Uterus (tissue), 4 donors: ENCODE data around the gene GPD2. TPM values are rescaled to one million over a fixed set of nuclear protein-coding genes. Genes with fewer than 3 reads are reported as not detected.
"Not testable (repeated sequence)": the region's sequence is repeated elsewhere in the genome, so short reads cannot be mapped to it uniquely, and the experiment has no call there.

Source experiments
- DNase-seq, 2 donors: peaks; one replicate each; pipeline ENCODE4 v3.0.0-alpha.2; 2019 to 2020
- H3K27ac ChIP-seq, 2 donors: fragments of 200-600 bp; sonication (generic); 1 replicate in 1 of 2; 2 replicates in 1 of 2; pipeline ENCODE4 v1.5.1; 2016 to 2018
- H3K27me3 ChIP-seq, 2 donors: fragments of 200-600 bp; sonication (generic); one replicate each; pipeline ENCODE4 v1.5.1; 2018 to 2019; ENCODE audit warnings: control low read depth in 1 of 2
- H3K36me3 ChIP-seq, 2 donors: fragments of 200-600 bp; sonication (generic); one replicate each; pipeline ENCODE4 v1.5.1; 2019; ENCODE audit warnings: control low read depth in 1 of 2
- H3K4me1 ChIP-seq, 2 donors: fragments of 200-600 bp; sonication (generic); one replicate each; pipeline ENCODE4 v1.5.1; 2018 to 2019; ENCODE audit warnings: control low read depth in 1 of 2
- H3K4me3 ChIP-seq, 2 donors: fragments of 200-600 bp; sonication (generic); 1 replicate in 1 of 2; 2 replicates in 1 of 2; pipeline ENCODE4 v1.5.1; 2018 to 2019; ENCODE audit warnings: mild to moderate bottlenecking in 1 of 2
- H3K9me3 ChIP-seq, 2 donors: fragments of 200-600 bp; sonication (generic); one replicate each; pipeline ENCODE4 v1.5.1; 2019; ENCODE audit warnings: control low read depth in 1 of 2
- POLR2A ChIP-seq, 2 donors: fragments of 450-650 bp; IDR thresholded peaks; one replicate each; pipeline ENCODE4 v1.6.1; 2016; ENCODE audit warnings: antibody characterized with exemption in 2 of 2, mild to moderate bottlenecking in 1 of 2, moderate library complexity in 1 of 2
- intact Hi-C: fragments of 100-400 bp; cut with DNase I; formaldehyde crosslinking; loops from one replicate; pipeline ENCODE4 v1.15.1; 2023; ENCODE audit warnings: low total_unique reads
- total RNA-seq, 4 donors: library from RNA; depleted of rRNA in 3 of 4; stranded (reverse); fragments of >200 nt in 3 of 4; gene quantifications; one replicate each; pipeline versions ENCODE4 v1.1.0 to v1.2.4, GENCODE V29; 2014 to 2023
- TF ChIP-seq, protein P1 (sequence below), 4 experiments: fragments of 200-600 bp in 2 of 4; fragments of 450-650 bp in 2 of 4; sonication (generic) in 2 of 4; IDR thresholded peaks; one replicate each; pipeline ENCODE4 v1.5.1; 2016 to 2019; ENCODE audit warnings: antibody characterized with exemption in 4 of 4, mild to moderate bottlenecking in 2 of 4, moderate library complexity in 1 of 4
- donor health status: DM: yes; HTN: yes; CAD: no.

Gene GPD2
- total RNA-seq, 4 donors from 2014 or later, result 2.0 to 41.6 (median 32.1) TPM

GRCh38 chr2:156518138-156518537 is 82.0 kb downstream of the GPD2 start:
- H3K27me3 ChIP-seq, result no peaks in the 10 kb centered on the region
- H3K4me3 ChIP-seq, result no peak overlapping the region
- no peaks in the 10 kb centered on the region for H3K4me1 ChIP-seq
- no peaks in the 10 kb centered on the region for H3K36me3 ChIP-seq
- TF ChIP-seq, protein P1, sequence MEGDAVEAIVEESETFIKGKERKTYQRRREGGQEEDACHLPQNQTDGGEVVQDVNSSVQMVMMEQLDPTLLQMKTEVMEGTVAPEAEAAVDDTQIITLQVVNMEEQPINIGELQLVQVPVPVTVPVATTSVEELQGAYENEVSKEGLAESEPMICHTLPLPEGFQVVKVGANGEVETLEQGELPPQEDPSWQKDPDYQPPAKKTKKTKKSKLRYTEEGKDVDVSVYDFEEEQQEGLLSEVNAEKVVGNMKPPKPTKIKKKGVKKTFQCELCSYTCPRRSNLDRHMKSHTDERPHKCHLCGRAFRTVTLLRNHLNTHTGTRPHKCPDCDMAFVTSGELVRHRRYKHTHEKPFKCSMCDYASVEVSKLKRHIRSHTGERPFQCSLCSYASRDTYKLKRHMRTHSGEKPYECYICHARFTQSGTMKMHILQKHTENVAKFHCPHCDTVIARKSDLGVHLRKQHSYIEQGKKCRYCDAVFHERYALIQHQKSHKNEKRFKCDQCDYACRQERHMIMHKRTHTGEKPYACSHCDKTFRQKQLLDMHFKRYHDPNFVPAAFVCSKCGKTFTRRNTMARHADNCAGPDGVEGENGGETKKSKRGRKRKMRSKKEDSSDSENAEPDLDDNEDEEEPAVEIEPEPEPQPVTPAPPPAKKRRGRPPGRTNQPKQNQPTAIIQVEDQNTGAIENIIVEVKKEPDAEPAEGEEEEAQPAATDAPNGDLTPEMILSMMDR (IDR thresholded peaks at IDR 0.05), result no peak
- no peak for TF ChIP-seq POLR2A (IDR thresholded peaks at IDR 0.05)
- no peaks in the 10 kb centered on the region for H3K9me3 ChIP-seq
- no peak for DNase-seq
- H3K27ac ChIP-seq, result no peak overlapping the region
- intact Hi-C loops, result no loop called here

DNA sequence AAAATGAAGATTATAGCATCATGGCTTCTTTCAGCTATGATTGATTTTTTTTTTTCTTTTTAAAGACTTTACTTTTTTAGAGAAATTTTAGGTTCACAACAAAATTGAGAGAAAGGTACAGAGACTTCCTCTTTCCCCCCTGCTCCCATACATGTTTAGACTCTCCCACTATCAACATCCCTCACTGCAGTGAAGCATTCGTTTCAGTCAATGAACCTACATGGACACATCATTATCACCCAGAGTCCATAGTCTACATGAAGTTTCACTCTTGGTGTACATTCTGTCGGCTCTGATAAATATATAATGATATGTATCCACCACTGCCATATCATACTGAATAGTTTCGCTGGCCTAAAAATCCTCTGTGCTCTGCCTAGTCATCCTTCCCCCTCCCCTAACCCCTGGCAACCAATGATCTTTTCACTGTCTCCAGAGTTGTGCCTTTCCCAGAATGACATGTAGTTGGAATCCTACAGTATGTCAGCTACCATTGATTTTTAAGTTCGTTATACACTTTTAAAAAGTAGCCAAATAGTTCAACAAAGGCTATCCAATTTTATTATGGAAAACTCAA is 86.8 kb downstream of the GPD2 start:
- no peaks in the 10 kb centered on the region for H3K9me3 ChIP-seq
- H3K27me3 ChIP-seq, result no peaks in the 10 kb centered on the region
- no peaks in the 10 kb centered on the region for H3K36me3 ChIP-seq
- TF ChIP-seq, protein P1 (IDR thresholded peaks at IDR 0.05), result no peak
- no peak for TF ChIP-seq POLR2A (IDR thresholded peaks at IDR 0.05)
- H3K27ac ChIP-seq, result no peak overlapping the region
- DNase-seq, result no peak
- no peak overlapping the region for H3K4me3 ChIP-seq
- H3K4me1 ChIP-seq, result no peaks in the 10 kb centered on the region
- intact Hi-C loops, result no loop called here

GRCh38 chr2:156526950-156527636 is 90.9 kb downstream of the GPD2 start:
- intact Hi-C loops, result no loop called here
- H3K27me3 ChIP-seq, result no peaks in the 10 kb centered on the region
- DNase-seq, result no peak
- no peak overlapping the region for H3K27ac ChIP-seq
- no peaks in the 10 kb centered on the region for H3K36me3 ChIP-seq
- H3K9me3 ChIP-seq, result no peaks in the 10 kb centered on the region
- no peaks in the 10 kb centered on the region for H3K4me1 ChIP-seq
- TF ChIP-seq, protein P1 (IDR thresholded peaks at IDR 0.05), result no peak
- TF ChIP-seq POLR2A (IDR thresholded peaks at IDR 0.05), result no peak
- no peak overlapping the region for H3K4me3 ChIP-seq

- H3K4me3 ChIP-seq, H3K9me3 ChIP-seq, DNase-seq, H3K27ac ChIP-seq, H3K4me1 ChIP-seq, H3K27me3 ChIP-seq, H3K36me3 ChIP-seq, intact Hi-C loops: not testable (repeated sequence)
Measured at GRCh38 chr2:156528583-156528982, 92.4 kb downstream of the GPD2 start.

DNA sequence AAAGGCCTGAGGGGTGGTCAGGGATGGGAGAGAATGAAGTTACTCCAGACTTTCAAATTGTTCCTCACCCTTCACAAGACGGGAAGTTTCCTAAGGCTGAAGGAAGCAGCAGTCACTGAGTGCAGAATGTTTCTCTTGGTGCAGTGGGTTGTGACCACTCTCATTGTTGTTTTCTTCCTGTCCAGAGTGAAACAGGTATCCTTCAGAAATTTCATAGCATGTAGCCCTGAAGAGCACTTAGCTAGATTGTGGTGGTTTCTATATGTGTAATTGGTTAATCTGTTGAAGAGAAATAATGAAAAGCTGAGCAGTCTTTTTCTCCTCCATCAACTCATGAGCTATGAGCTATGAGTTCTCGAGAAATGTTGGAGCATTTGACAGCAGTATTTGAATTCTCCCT is 96.8 kb downstream of the GPD2 start:
- Histone ChIP-seq H3K27me3 (no peaks in the 10 kb centered on the region), H3K4me3 (no peak overlapping the region), H3K36me3 (no peaks in the 10 kb centered on the region), H3K9me3 (no peaks in the 10 kb centered on the region), H3K27ac (no peak overlapping the region), H3K4me1 (no peaks in the 10 kb centered on the region)
- intact Hi-C loops, result no loop called here
- DNase-seq, result no peak
- no peak for TF ChIP-seq POLR2A (IDR thresholded peaks at IDR 0.05)
- TF ChIP-seq, protein P1 (IDR thresholded peaks at IDR 0.05), result no peak
